Measurements from ENCODE around the gene HMBS. TPM values are rescaled to one million over a fixed set of nuclear protein-coding genes. Genes with fewer than 3 reads are reported as not detected.
A peak's percentile ranks its signal among the peaks of the same experiment; 100 is the strongest.

HMBS gene
- total and polyA plus RNA-seq, 2 experiments from 2014 or later: 5.1 to 46.1 TPM

DNA sequence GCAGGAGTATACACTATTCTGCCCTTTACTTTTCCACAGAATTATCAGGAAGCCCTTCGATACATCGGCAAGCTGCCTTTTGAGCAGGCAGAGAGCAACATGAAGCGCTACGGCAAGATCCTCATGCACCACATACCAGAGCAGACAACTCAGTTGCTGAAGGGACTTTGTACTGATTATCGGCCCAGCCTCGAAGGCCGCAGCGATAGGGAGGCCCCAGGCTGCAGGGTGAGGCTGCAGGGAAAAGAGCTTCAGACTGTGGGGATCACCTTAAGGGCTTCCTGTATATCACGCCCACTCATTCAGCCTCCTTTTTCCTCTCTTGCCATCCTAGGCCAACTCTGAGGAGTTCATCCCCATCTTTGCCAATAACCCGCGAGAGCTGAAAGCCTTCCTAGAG is 6.8 kb upstream of the HMBS start:
- Histone ChIP-seq H3F3A (ENCODE audit: insufficient read depth) (no peaks in the 10 kb centered on the region), H3K27me3 (replicated peaks; ENCODE audit: insufficient read depth) (no peaks in the 10 kb centered on the region), H3K9me2 (ENCODE audit: insufficient read depth) (no peaks in the 10 kb centered on the region), H3K4me2 (ENCODE audit: unreplicated experiment) (no peak overlapping the region), H3K4me1 (ENCODE audit: insufficient read depth) (no peaks in the 10 kb centered on the region), H3K9me3 (ENCODE audit: low read depth) (no peaks in the 10 kb centered on the region), H2AFZ (no peak overlapping the region), H3K4me3 (no peak overlapping the region), H3K9ac (no peak overlapping the region), H3K27ac (no peak overlapping the region), H3K79me2 (ENCODE audit: insufficient read depth) (no peaks in the 10 kb centered on the region), H3K36me3 (ENCODE audit: low read depth) (peaks cover 23% of the 10 kb centered on the region), H4K20me1 (ENCODE audit: insufficient read depth) (no peaks in the 10 kb centered on the region)
- DNase-seq: no peak
- WGBS, 2 experiments (ENCODE audit: low coverage in 1 of 2, low lambda C conversion rate in 2 of 2, missing lambda C conversion rate in 2 of 2): 91 to 95% methylated on average over 11 of the region's 11 CpGs
- in situ Hi-C loops (cut with MboI): no loop called here
- TF ChIP-seq EZH2 (IDR thresholded peaks at IDR 0.05; ENCODE audit: insufficient read depth, poor library complexity, severe bottlenecking): no peak
- TF ChIP-seq EZH2phosphoT487 (IDR thresholded peaks at IDR 0.05; ENCODE audit: insufficient read depth, low read depth): no peak

DNA sequence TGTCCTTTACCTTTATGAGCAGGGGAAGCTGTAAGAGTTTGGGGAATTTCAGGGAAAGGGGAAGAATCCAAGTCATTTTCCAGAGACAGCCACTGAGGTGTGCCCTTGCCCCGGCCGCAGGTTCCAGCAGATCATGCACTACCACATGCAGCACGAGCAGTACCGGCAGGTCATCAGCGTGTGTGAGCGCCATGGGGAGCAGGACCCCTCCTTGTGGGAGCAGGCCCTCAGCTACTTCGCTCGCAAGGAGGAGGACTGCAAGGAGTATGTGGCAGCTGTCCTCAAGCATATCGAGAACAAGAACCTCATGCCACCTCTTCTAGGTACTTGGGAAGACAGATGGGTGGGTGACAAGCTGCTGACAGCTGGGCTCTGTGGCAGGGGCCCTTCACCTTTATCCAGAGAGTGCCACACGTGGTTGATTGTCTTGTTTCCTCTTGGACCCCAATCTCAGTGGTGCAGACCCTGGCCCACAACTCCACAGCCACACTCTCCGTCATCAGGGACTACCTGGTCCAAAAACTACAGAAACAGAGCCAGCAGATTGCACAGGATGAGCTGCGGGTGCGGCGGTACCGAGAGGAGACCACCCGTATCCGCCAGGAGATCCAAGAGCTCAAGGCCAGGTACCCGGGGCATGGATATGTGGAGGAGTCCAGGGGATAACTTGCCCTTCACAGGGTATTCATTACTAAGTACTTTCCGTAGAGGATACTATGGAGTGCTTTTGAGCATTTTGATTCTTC is 5.8 kb upstream of the HMBS start:
- Histone ChIP-seq H3K79me2 (ENCODE audit: insufficient read depth) (no peaks in the 10 kb centered on the region), H3F3A (ENCODE audit: insufficient read depth) (no peaks in the 10 kb centered on the region), H3K4me2 (ENCODE audit: unreplicated experiment) (no peak overlapping the region), H2AFZ (no peak overlapping the region), H3K9me3 (ENCODE audit: low read depth) (no peaks in the 10 kb centered on the region), H3K9me2 (ENCODE audit: insufficient read depth) (no peaks in the 10 kb centered on the region), H4K20me1 (ENCODE audit: insufficient read depth) (no peaks in the 10 kb centered on the region), H3K4me1 (ENCODE audit: insufficient read depth) (no peaks in the 10 kb centered on the region), H3K27me3 (replicated peaks; ENCODE audit: insufficient read depth) (no peaks in the 10 kb centered on the region), H3K4me3 (no peak overlapping the region), H3K27ac (no peak overlapping the region), H3K36me3 (ENCODE audit: low read depth) (peaks cover 13% of the 10 kb centered on the region), H3K9ac (no peak overlapping the region)
- in situ Hi-C loops (cut with MboI): no loop called here
- TF ChIP-seq EZH2 (IDR thresholded peaks at IDR 0.05; ENCODE audit: insufficient read depth, poor library complexity, severe bottlenecking) (no peak), EZH2phosphoT487 (IDR thresholded peaks at IDR 0.05; ENCODE audit: insufficient read depth, low read depth) (no peak)
- 80 to 83% methylated on average over 19 of the region's 19 CpGs for WGBS, 2 experiments (ENCODE audit: low coverage in 1 of 2, low lambda C conversion rate in 2 of 2, missing lambda C conversion rate in 2 of 2)
- DNase-seq: no peak

DNA sequence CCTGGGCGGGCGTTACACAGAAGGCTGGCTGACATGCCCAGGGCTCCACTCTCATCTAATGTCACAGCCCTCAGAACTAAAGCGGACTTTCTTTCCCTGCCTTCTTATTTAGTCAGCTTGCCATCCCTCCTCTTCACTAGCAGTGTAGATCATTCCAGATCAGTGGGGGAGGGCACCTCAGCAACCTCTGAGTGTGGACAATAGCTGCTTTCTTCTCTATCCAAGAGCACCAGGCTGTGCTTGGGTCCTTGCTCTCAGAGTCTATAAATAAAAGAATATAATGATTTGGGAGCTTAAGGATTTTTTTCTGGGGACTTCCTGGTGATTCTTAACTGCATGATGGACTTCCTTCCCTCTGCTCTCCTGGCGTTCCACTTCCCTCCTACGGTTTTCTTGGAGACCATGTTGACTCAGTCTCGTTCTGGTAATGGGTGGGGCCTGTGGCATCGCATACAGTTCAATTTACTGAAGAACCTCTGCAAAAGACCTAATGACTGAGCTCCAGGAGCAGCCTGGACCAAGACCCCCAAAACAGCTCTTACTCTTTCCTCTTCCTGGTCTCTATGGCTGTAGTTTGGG is 2.9 kb upstream of the HMBS start:
- H3K4me1 ChIP-seq (ENCODE audit: insufficient read depth): peaks cover 10% of the 10 kb centered on the region
- H2AFZ ChIP-seq: no peak overlapping the region
- in situ Hi-C loops (cut with MboI): no loop called here
- no peaks in the 10 kb centered on the region for H3K27me3 ChIP-seq (replicated peaks; ENCODE audit: insufficient read depth)
- peaks cover 14% of the 10 kb centered on the region for H3K79me2 ChIP-seq (ENCODE audit: insufficient read depth)
- H4K20me1 ChIP-seq (ENCODE audit: insufficient read depth): no peaks in the 10 kb centered on the region
- no peaks in the 10 kb centered on the region for H3K9me2 ChIP-seq (ENCODE audit: insufficient read depth)
- H3K4me2 ChIP-seq (ENCODE audit: unreplicated experiment): no peak overlapping the region
- H3K9ac ChIP-seq: no peak overlapping the region
- 57 to 72% methylated on average over 5 to 7 of the region's 7 CpGs for WGBS, 2 experiments (ENCODE audit: low coverage in 1 of 2, low lambda C conversion rate in 2 of 2, missing lambda C conversion rate in 2 of 2)
- TF ChIP-seq EZH2 (IDR thresholded peaks at IDR 0.05; ENCODE audit: insufficient read depth, poor library complexity, severe bottlenecking) (no peak), EZH2phosphoT487 (IDR thresholded peaks at IDR 0.05; ENCODE audit: insufficient read depth, low read depth) (no peak)
- H3F3A ChIP-seq (ENCODE audit: insufficient read depth): peaks cover 13% of the 10 kb centered on the region; the same call in 1 of the 2 replicates
- DNase-seq: peak; percentile 29
- no peak overlapping the region for H3K4me3 ChIP-seq
- H3K9me3 ChIP-seq (ENCODE audit: low read depth): no peaks in the 10 kb centered on the region
- no peak overlapping the region for H3K27ac ChIP-seq
- H3K36me3 ChIP-seq (ENCODE audit: low read depth): peaks cover 9% of the 10 kb centered on the region; the same call in 1 of the 2 replicates

DNA sequence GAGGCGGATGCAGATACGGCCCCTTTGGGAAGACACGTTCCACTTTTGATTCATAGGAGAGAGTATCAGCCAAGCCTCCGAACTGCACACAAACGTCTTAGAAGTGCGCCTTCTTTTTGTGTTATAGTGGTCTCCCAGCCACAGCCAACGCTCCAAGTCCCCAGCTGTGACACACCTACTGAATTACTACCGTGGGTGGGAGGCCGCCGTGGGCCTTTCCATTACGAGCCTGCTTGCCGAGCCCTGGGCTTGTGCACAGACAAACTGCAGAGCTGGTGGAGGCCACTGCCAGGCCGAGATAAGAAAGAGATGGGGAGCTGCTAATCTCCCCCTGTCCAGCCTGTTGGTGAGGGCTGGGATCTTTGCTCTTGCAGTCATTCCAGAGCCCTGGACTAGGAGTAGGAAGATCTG is 761 bp downstream of the HMBS start:
- Histone ChIP-seq H3K36me3 (ENCODE audit: low read depth) (no peaks in the 10 kb centered on the region), H3K27me3 (replicated peaks; ENCODE audit: insufficient read depth) (no peaks in the 10 kb centered on the region), H3F3A (ENCODE audit: insufficient read depth) (peaks cover 13% of the 10 kb centered on the region; the same call in 1 of the 2 replicates), H3K4me2 (ENCODE audit: unreplicated experiment) (peak overlapping the region; percentile 93), H3K79me2 (ENCODE audit: insufficient read depth) (peaks cover 29% of the 10 kb centered on the region), H2AFZ (peak overlapping the region; percentile 94), H3K4me3 (peak overlapping the region; percentile 99), H3K4me1 (ENCODE audit: insufficient read depth) (peaks cover 10% of the 10 kb centered on the region), H3K9me2 (ENCODE audit: insufficient read depth) (no peaks in the 10 kb centered on the region), H4K20me1 (ENCODE audit: insufficient read depth) (no peaks in the 10 kb centered on the region), H3K9ac (peak overlapping the region; percentile 88), H3K27ac (peak overlapping the region; percentile 88), H3K9me3 (ENCODE audit: low read depth) (no peaks in the 10 kb centered on the region)
- WGBS, 2 experiments (ENCODE audit: low coverage in 1 of 2, low lambda C conversion rate in 2 of 2, missing lambda C conversion rate in 2 of 2): 2 to 3% methylated on average over 12 to 13 of the region's 13 CpGs
- in situ Hi-C loops (cut with MboI): no loop called here
- no peak for TF ChIP-seq EZH2 (IDR thresholded peaks at IDR 0.05; ENCODE audit: insufficient read depth, poor library complexity, severe bottlenecking)
- no peak for TF ChIP-seq EZH2phosphoT487 (IDR thresholded peaks at IDR 0.05; ENCODE audit: insufficient read depth, low read depth)
- DNase-seq: peak; percentile 67

All from GM23248 (cell line).